ENCODE results near the gene STXBP4. TPM values are rescaled to one million over a fixed set of nuclear protein-coding genes. Genes with fewer than 3 reads are reported as not detected.
A peak's percentile ranks its signal among the peaks of the same experiment; 100 is the strongest.

STXBP4 gene
- total RNA-seq, 2 donors from 2014 or later, result 6.1 to 7.4 TPM

DNA sequence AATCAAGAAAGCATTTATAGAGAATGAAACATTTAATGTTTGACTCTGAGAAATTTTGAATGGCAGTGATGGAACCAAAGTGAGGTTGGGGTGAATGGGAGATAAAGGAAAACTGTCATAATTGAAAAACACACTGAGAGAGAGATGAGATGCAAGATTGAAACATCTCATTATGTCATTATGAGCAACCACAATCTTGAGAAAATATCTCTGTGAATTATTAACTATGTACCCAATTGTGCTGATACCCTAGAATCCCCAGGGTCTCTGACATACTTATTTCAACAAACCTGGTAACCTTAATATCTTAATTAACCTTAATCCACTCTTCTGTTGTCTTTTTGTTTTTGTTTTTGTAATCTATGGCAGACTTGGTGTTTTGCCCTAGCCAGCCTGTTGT is 152.7 kb downstream of the STXBP4 start:
- H3K36me3 Mint-ChIP-seq (ENCODE audit: low read depth), result peaks cover 2% of the 10 kb centered on the region
- DNase-seq (no peak), ATAC-seq (no peak)
- H3K27ac Mint-ChIP-seq, result peak overlapping the region; percentile 47
- no peaks in the 10 kb centered on the region for H3K9me3 ChIP-seq (ENCODE audit: control insufficient read depth, low read length, poor library complexity, severe bottlenecking)
- no peaks in the 10 kb centered on the region for H3K27me3 Mint-ChIP-seq
- no peak overlapping the region for H3K4me3 Mint-ChIP-seq
- peaks cover 27% of the 10 kb centered on the region for H3K4me1 Mint-ChIP-seq

DNA sequence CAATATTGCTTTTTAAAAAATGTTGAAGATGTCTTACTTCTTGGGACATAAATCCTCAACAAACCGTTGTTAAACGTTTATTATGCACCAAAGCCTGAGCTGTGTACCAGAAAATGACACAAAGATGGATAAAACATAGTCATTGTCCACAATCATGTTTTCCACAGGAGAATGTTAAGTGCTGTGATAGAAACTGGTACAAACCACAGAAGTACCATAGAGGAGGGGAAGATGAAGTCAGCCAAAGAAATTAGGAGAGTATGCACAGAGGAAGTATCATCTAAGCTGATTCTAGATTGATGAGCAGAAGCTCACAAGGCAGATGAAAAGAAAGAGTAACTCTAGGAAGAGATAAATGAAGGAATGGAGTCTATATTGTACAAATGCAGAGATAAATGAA is 153.5 kb downstream of the STXBP4 start:
- H3K27ac Mint-ChIP-seq, result no peak overlapping the region

DNA sequence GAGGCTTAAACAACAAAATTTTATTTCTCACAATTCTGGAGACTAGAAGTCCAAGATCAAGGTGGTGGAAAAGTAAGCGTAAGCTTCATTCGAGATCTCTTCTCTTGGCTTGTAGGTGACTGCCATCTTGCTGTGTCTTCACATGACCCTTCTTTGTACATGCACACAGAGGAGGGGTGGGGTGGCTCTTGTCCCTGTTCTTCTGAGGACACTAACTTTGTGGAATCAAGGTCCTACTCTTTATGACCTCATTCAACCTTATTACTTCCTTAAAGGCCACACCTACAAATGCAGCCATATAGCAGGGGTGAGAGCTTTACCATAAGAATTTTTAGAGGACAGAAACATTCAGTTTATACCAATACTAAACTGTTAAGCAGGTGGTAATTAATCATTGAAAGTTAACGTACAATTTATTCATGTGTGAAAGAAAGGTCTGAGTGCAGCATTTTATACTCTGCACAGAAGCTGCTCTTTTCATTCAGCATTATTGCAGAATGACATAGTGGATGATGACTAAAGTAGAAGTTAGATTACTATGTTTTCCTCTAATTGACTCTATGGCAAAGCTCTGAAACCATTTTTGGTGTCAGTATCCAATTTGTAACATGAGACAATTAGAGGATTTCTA is 156.3 kb downstream of the STXBP4 start:
- H3K9me3 ChIP-seq (ENCODE audit: control insufficient read depth, low read length, poor library complexity, severe bottlenecking), result no peaks in the 10 kb centered on the region
- H3K27ac Mint-ChIP-seq, result no peak overlapping the region
- ATAC-seq, result no peak
- no peaks in the 10 kb centered on the region for H3K27me3 Mint-ChIP-seq
- no peak overlapping the region for H3K4me3 Mint-ChIP-seq
- DNase-seq, result no peak
- H3K4me1 Mint-ChIP-seq, result peaks cover 10% of the 10 kb centered on the region
- H3K36me3 Mint-ChIP-seq (ENCODE audit: low read depth), result peaks cover 2% of the 10 kb centered on the region

More for the DNA sequence above, 153.5 kb downstream of the STXBP4 start:
- Mint-ChIP-seq H3K27me3 (no peaks in the 10 kb centered on the region), H3K4me1 (peaks cover 20% of the 10 kb centered on the region), H3K36me3 (ENCODE audit: low read depth) (peaks cover 2% of the 10 kb centered on the region), H3K4me3 (no peak overlapping the region)
- DNase-seq (no peak), ATAC-seq (no peak)
- H3K9me3 ChIP-seq (ENCODE audit: control insufficient read depth, low read length, poor library complexity, severe bottlenecking), result no peaks in the 10 kb centered on the region

DNA sequence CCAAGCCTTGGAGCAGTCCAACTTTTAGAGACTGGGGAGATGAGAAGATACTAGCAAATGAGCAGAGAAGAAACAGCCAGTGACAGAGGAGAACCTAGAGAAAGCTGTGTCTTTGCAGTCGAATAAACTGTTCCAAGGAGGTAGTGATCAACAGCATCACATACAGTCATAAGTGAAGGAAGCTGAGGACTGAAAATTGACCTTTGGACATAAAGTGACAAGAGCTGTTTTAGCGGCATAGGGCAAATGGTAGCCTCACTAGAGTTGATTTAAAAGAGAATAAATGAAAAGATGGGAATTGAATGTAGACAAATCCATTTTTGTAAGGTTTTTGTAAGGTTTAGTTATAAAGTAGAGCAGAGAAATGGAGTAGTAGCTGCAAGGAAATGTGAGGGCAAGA is 165.0 kb downstream of the STXBP4 start:
- Mint-ChIP-seq H3K27me3 (no peaks in the 10 kb centered on the region), H3K4me3 (no peak overlapping the region), H3K27ac (peak overlapping the region; percentile 24), H3K4me1 (peaks cover 8% of the 10 kb centered on the region), H3K36me3 (ENCODE audit: low read depth) (peaks cover 2% of the 10 kb centered on the region)
- DNase-seq (no peak), ATAC-seq (no peak)
- H3K9me3 ChIP-seq (ENCODE audit: control insufficient read depth, low read length, poor library complexity, severe bottlenecking), result no peaks in the 10 kb centered on the region

DNA sequence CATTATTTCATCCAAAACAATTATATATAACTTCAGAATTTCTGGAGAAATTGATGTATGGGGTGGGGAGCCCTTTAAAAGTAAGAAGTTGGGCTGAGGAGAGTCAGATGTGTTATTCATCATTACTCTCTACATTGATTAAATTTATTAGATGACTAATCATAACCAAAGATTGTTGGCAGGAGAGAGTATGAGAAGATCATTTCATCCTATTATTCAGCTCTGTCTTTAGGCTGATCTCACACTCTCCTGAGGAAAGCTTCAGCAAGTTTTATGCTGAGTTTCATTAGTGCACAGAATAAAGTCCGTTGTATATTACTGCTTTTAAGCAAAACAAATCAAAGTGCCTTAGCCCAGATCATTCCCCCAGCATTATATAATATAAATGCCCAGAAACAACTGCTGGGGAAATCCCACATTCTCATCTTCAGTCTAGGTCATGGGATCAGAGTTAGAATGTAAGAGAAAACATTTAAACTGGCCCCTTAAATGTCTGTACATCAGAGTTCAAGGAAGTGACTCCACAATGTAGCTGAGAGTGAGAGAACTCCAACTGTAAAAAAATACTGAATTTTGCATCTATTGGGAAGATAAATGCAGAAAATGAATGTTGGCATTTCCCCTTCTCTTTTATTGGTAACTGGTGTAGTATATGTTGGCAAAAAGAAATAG is 166.1 kb downstream of the STXBP4 start:
- H3K27me3 Mint-ChIP-seq, result no peaks in the 10 kb centered on the region
- peaks cover 2% of the 10 kb centered on the region for H3K36me3 Mint-ChIP-seq (ENCODE audit: low read depth)
- no peak overlapping the region for H3K4me3 Mint-ChIP-seq
- ATAC-seq, result no peak
- peak overlapping the region; percentile 24 for H3K27ac Mint-ChIP-seq
- peaks cover 8% of the 10 kb centered on the region for H3K4me1 Mint-ChIP-seq
- H3K9me3 ChIP-seq (ENCODE audit: control insufficient read depth, low read length, poor library complexity, severe bottlenecking), result no peaks in the 10 kb centered on the region
- DNase-seq, result no peak

DNA sequence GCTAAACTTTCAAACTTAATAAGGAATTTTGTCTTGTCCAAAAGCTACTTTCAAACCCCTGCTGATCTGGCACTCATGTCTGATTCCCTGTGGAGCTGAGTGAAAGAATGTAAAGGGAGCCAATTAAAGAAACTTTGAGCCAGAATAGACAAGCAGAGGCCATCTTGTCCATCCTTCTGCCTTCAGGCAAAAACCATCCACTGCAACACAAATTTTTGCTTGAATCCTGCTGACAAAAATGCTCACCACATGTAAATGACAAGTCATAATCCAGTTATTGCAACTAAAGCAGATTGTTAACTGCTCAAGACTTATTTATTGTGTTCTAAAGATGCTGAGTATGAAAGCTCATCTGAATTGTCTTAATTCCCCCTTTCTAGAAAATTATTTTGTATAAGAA is 172.2 kb downstream of the STXBP4 start:
- no peaks in the 10 kb centered on the region for H3K27me3 Mint-ChIP-seq
- H3K4me1 Mint-ChIP-seq, result peaks cover 10% of the 10 kb centered on the region
- no peaks in the 10 kb centered on the region for H3K9me3 ChIP-seq (ENCODE audit: control insufficient read depth, low read length, poor library complexity, severe bottlenecking)
- H3K36me3 Mint-ChIP-seq (ENCODE audit: low read depth), result peaks cover 2% of the 10 kb centered on the region
- no peak for ATAC-seq
- no peak for DNase-seq
- H3K27ac Mint-ChIP-seq, result no peak overlapping the region
- no peak overlapping the region for H3K4me3 Mint-ChIP-seq

DNA sequence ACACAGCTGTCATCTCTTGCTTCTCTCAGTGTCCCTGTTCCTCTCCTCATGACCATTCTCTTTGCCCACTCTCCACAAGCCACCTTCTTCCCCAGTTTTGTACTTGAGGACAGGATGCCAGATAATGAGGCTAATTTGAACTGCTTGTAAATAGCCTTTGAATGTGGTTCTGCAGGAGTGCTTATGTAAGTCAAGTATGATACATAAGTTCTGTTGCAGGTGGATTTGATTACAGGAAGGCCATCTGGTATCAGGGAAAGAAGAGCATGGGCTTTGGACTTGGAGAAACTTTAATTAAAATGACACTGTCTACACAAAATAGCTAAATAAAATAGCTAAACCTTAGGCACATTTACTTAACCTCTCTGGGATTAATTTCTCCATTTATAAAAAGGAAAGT is 176.0 kb downstream of the STXBP4 start:
- Mint-ChIP-seq H3K4me3 (no peak overlapping the region), H3K4me1 (peaks cover 10% of the 10 kb centered on the region), H3K27ac (no peak overlapping the region), H3K27me3 (no peaks in the 10 kb centered on the region), H3K36me3 (ENCODE audit: low read depth) (peaks cover 2% of the 10 kb centered on the region)
- no peak for DNase-seq
- ATAC-seq, result no peak
- H3K9me3 ChIP-seq (ENCODE audit: control insufficient read depth, low read length, poor library complexity, severe bottlenecking), result no peaks in the 10 kb centered on the region

DNA sequence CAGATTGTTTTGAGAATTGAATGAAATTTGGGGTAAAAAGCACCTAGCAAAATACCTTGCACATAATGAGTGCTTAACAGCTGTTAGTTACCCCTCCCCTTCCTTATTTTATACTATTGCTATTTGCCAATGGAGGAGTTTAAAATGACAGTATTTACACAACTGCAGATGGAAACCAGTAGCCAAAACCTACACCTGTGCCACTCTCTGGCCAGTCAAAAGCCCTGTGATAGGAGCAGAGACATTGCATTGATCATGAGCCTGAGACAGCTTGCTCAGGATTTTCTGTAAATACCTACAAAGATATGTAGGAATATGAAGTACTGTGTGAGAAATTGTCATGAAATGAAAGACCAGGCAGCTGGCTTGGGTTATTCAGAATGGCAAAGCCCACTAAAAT is 180.9 kb downstream of the STXBP4 start:
- H3K27me3 Mint-ChIP-seq, result no peaks in the 10 kb centered on the region
- no peak overlapping the region for H3K27ac Mint-ChIP-seq
- no peaks in the 10 kb centered on the region for H3K9me3 ChIP-seq (ENCODE audit: control insufficient read depth, low read length, poor library complexity, severe bottlenecking)
- no peak overlapping the region for H3K4me3 Mint-ChIP-seq
- H3K4me1 Mint-ChIP-seq, result peaks cover 4% of the 10 kb centered on the region
- DNase-seq, result no peak
- H3K36me3 Mint-ChIP-seq (ENCODE audit: low read depth), result no peaks in the 10 kb centered on the region
- ATAC-seq, result no peak

DNA sequence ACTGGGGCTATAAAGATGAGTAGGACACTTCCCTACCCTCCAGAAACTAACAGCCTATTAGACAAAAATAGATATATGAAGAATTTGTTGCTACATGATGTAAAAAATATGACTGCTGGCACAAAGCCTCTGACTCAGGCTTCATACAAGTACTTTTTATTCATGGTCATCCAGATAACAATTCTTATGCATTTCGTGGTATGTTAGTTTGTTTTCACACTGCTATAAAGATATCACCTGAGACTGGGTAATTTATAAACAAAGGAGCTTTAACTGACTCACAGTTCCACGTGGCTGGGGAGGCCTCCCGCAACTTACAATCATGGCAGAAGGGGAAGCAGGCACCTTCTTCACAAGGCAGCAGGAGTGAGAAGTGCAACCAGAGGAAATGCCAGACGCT is 183.7 kb downstream of the STXBP4 start:
- H3K36me3 Mint-ChIP-seq (ENCODE audit: low read depth), result no peaks in the 10 kb centered on the region
- H3K4me3 Mint-ChIP-seq, result no peak overlapping the region
- H3K4me1 Mint-ChIP-seq, result no peaks in the 10 kb centered on the region
- H3K9me3 ChIP-seq (ENCODE audit: control insufficient read depth, low read length, poor library complexity, severe bottlenecking), result no peaks in the 10 kb centered on the region
- DNase-seq, result no peak
- ATAC-seq, result no peak
- H3K27ac Mint-ChIP-seq, result no peak overlapping the region
- no peaks in the 10 kb centered on the region for H3K27me3 Mint-ChIP-seq

DNA sequence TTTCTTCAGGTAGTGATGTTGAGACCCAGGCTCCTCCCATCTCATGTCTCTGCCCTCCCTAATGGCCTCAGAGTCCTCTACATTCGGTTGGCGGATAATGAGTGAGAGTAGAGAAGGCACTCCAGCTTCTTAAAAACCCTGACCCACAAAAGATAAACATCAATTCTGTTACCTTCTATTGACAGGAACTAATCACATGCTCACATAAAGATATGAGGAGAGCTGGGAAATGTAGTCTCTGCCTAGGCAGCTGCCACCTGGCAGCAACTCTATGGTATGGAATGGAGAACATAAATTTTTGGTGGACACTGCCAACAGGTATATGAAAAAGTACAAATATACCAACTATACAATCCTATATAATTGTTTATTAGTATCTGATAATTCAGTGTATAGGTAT is 185.5 kb downstream of the STXBP4 start:
- Mint-ChIP-seq H3K27me3 (no peaks in the 10 kb centered on the region), H3K27ac (no peak overlapping the region), H3K4me3 (no peak overlapping the region), H3K36me3 (ENCODE audit: low read depth) (no peaks in the 10 kb centered on the region), H3K4me1 (no peaks in the 10 kb centered on the region)
- no peak for DNase-seq
- peak; percentile 25 for ATAC-seq
- no peaks in the 10 kb centered on the region for H3K9me3 ChIP-seq (ENCODE audit: control insufficient read depth, low read length, poor library complexity, severe bottlenecking)

DNA sequence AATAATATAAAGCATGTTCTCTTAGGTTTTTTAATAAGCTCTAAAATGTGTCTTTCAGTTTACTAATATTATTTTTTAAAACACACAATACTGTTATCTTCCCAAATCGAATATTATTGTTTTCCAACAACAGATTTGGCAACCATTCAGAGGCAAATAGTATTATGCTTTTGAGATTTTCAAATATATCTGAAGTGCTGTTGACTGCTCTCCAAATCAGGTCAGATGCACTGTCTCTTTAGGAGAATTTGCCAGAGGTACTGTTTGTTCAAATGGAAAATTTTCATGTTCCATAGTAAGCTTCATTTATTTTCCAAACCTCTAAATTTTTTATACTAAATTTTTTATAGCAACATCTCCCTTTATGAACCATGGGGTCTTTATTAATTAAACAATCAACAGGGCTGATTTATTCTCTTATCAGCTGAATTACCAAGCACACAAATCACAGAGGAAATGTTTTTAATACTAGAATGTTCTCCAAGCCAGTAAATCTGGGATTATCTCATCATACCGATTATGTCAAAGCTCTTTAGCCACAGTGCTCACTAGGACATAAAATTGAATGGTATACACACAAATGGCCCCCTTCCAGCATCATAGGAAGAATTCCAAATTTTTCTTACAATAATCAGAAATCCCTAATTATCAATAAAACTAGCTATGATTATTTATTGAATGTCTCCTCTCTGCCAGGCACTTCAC is 187.4 kb downstream of the STXBP4 start:
- no peak for DNase-seq
- Mint-ChIP-seq H3K27ac (no peak overlapping the region), H3K4me1 (no peaks in the 10 kb centered on the region), H3K36me3 (ENCODE audit: low read depth) (no peaks in the 10 kb centered on the region), H3K4me3 (no peak overlapping the region), H3K27me3 (no peaks in the 10 kb centered on the region)
- no peaks in the 10 kb centered on the region for H3K9me3 ChIP-seq (ENCODE audit: control insufficient read depth, low read length, poor library complexity, severe bottlenecking)
- ATAC-seq, result no peak

DNA sequence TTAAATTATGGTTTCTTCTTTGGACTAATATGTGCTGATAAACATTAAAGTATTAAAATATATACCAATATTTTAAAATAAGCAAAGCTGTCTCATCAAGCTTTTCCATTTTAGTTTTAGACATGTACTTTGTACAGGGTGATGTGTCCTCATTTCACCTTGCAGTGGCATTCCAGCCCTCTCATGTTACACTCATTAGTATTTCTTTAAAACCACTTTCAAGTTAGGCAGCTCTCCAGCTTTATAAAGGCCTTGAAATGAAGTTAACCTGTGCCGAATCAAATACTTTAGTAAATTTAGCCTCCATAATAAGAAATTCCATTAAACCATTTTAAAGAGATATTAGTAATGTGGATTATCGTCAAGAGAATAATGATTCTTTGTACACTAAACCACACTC is 188.6 kb downstream of the STXBP4 start:
- ATAC-seq, result no peak
- no peak overlapping the region for H3K4me3 Mint-ChIP-seq
- no peaks in the 10 kb centered on the region for H3K9me3 ChIP-seq (ENCODE audit: control insufficient read depth, low read length, poor library complexity, severe bottlenecking)

DNA sequence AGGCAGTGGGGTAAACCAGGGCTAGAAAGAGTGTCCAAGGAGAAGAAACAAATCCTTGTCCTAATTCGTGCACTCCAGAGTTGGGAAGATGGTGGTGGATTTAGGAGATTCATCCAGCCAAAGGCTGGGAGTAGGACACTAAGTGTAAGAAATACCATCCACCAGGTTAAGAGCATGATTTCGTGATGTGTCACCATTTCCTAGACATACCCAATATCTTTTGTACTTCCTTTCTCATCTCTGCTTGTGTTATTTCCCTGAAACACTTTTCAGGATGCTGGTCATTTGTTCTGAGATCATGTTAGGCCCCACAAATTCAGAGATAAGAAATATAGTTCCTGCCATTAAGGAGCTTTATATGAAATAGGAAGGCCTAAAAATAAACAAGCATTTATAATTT is 189.9 kb downstream of the STXBP4 start:
- ATAC-seq (no peak), DNase-seq (no peak)
- Mint-ChIP-seq H3K27me3 (no peaks in the 10 kb centered on the region), H3K4me3 (no peak overlapping the region), H3K27ac (no peak overlapping the region), H3K4me1 (peaks cover 3% of the 10 kb centered on the region), H3K36me3 (ENCODE audit: low read depth) (no peaks in the 10 kb centered on the region)
- no peaks in the 10 kb centered on the region for H3K9me3 ChIP-seq (ENCODE audit: control insufficient read depth, low read length, poor library complexity, severe bottlenecking)

More for the DNA sequence above, 188.6 kb downstream of the STXBP4 start:
- Mint-ChIP-seq H3K4me1 (peaks cover 3% of the 10 kb centered on the region), H3K36me3 (ENCODE audit: low read depth) (no peaks in the 10 kb centered on the region), H3K27me3 (no peaks in the 10 kb centered on the region), H3K27ac (no peak overlapping the region)
- no peak for DNase-seq

Measured in T-helper 17 cell (primary cell).